Vagina (tissue), 2 donors: ENCODE results near the gene DGKI. TPM values are rescaled to one million over a fixed set of nuclear protein-coding genes. Genes with fewer than 3 reads are reported as not detected.

ENCODE experiments used
- DNase-seq, 2 donors: peaks; one replicate each; pipeline ENCODE4 v3.0.0-alpha.2; 2017; ENCODE audit errors: extremely low spot score in 2 of 2
- H3K27ac ChIP-seq: fragments of 200-600 bp; sonication (generic); one replicate; pipeline ENCODE4 v1.5.1; 2019
- H3K27me3 ChIP-seq: fragments of 200-600 bp; sonication (generic); one replicate; pipeline ENCODE4 v1.5.1; 2019
- H3K36me3 ChIP-seq, 2 donors: fragments of 200-600 bp; sonication (generic); one replicate each; pipeline ENCODE4 v1.5.1; 2017 to 2019
- H3K4me1 ChIP-seq: fragments of 200-600 bp; sonication (generic); one replicate; pipeline ENCODE4 v1.5.1; 2019
- H3K4me3 ChIP-seq, 2 donors: fragments of 200-600 bp; sonication (generic); 1 replicate in 1 of 2; 2 replicates in 1 of 2; pipeline ENCODE4 v1.5.1; 2016 to 2019
- H3K9me3 ChIP-seq: fragments of 200-600 bp; sonication (generic); one replicate; pipeline ENCODE4 v1.5.1; 2019
- CTCF ChIP-seq, 3 experiments: fragments of 450-650 bp in 2 of 3; fragments of 200-600 bp in 1 of 3; sonication (generic) in 1 of 3; IDR thresholded peaks; one replicate each; pipeline ENCODE4 v1.5.1; 2017 to 2019; ENCODE audit warnings: antibody characterized with exemption in 3 of 3, mild to moderate bottlenecking in 2 of 3, moderate library complexity in 2 of 3
- POLR2A ChIP-seq, 2 donors: fragments of 450-650 bp; IDR thresholded peaks; one replicate each; pipeline ENCODE4 v1.6.1; 2017; ENCODE audit warnings: antibody characterized with exemption in 2 of 2, mild to moderate bottlenecking in 2 of 2, moderate library complexity in 2 of 2
- POLR2AphosphoS5 ChIP-seq, 2 donors: sonication (generic); formaldehyde crosslinking; IDR thresholded peaks; one replicate each; pipeline ENCODE4 v1.9.0; 2017; ENCODE audit warnings: antibody characterized with exemption in 2 of 2, mild to moderate bottlenecking in 2 of 2, low read depth in 1 of 2; ENCODE audit not compliant: insufficient read depth in 1 of 2
- intact Hi-C: fragments of 100-400 bp; cut with DNase I; formaldehyde crosslinking; loops from one replicate; pipeline ENCODE4 v1.15.1; 2023
- total RNA-seq: library from RNA; depleted of rRNA; stranded (reverse); fragments of >200 nt; gene quantifications from one replicate; pipeline ENCODE4 v1.2.3, GENCODE V29; 2016

DGKI gene
- total RNA-seq, 1 donor from 2014 or later, result 1.2 TPM

- TF ChIP-seq POLR2A (IDR thresholded peaks at IDR 0.05), result no peak
- no peak for TF ChIP-seq POLR2AphosphoS5 (IDR thresholded peaks at IDR 0.05; ENCODE audit: insufficient read depth in 1 of 2, low read depth in 1 of 2)
- TF ChIP-seq CTCF (IDR thresholded peaks at IDR 0.05), result no peak
- intact Hi-C loops, result no loop called here
- H3K9me3 ChIP-seq, result no peaks in the 10 kb centered on the region
Observed at GRCh38 chr7:137768366-137768765, 78.4 kb downstream of the DGKI start.

GRCh38 chr7:137762334-137762733 is 84.4 kb downstream of the DGKI start:
- intact Hi-C loops, result no loop called here
- Histone ChIP-seq H3K9me3 (no peaks in the 10 kb centered on the region), H3K27me3 (no peaks in the 10 kb centered on the region), H3K27ac (no peak overlapping the region), H3K4me3 (no peak overlapping the region), H3K4me1 (no peaks in the 10 kb centered on the region), H3K36me3 (no peaks in the 10 kb centered on the region)
- no peak for DNase-seq
- TF ChIP-seq POLR2A (IDR thresholded peaks at IDR 0.05) (no peak), POLR2AphosphoS5 (IDR thresholded peaks at IDR 0.05; ENCODE audit: insufficient read depth in 1 of 2, low read depth in 1 of 2) (no peak), CTCF (IDR thresholded peaks at IDR 0.05) (no peak)

More at GRCh38 chr7:137768366-137768765, 78.4 kb downstream of the DGKI start:
- no peaks in the 10 kb centered on the region for H3K4me1 ChIP-seq
- no peak overlapping the region for H3K27ac ChIP-seq
- DNase-seq, result no peak
- H3K27me3 ChIP-seq, result no peaks in the 10 kb centered on the region
- H3K36me3 ChIP-seq, result no peaks in the 10 kb centered on the region
- no peak overlapping the region for H3K4me3 ChIP-seq

GRCh38 chr7:137760111-137760510 is 86.7 kb downstream of the DGKI start:
- no peak overlapping the region for H3K27ac ChIP-seq
- intact Hi-C loops, result no loop called here
- TF ChIP-seq POLR2A (IDR thresholded peaks at IDR 0.05), result no peak
- TF ChIP-seq POLR2AphosphoS5 (IDR thresholded peaks at IDR 0.05; ENCODE audit: insufficient read depth in 1 of 2, low read depth in 1 of 2), result no peak
- TF ChIP-seq CTCF (IDR thresholded peaks at IDR 0.05), result no peak
- no peaks in the 10 kb centered on the region for H3K9me3 ChIP-seq
- DNase-seq, result no peak
- H3K36me3 ChIP-seq, result no peaks in the 10 kb centered on the region
- H3K4me3 ChIP-seq, result no peak overlapping the region
- H3K27me3 ChIP-seq, result no peaks in the 10 kb centered on the region
- no peaks in the 10 kb centered on the region for H3K4me1 ChIP-seq

GRCh38 chr7:137757146-137757925 is 89.4 kb downstream of the DGKI start:
- Histone ChIP-seq H3K27me3 (no peaks in the 10 kb centered on the region), H3K4me1 (no peaks in the 10 kb centered on the region), H3K4me3 (no peak overlapping the region), H3K36me3 (no peaks in the 10 kb centered on the region), H3K9me3 (no peaks in the 10 kb centered on the region), H3K27ac (no peak overlapping the region)
- intact Hi-C loops, result no loop called here
- no peak for DNase-seq
- TF ChIP-seq POLR2AphosphoS5 (IDR thresholded peaks at IDR 0.05; ENCODE audit: insufficient read depth in 1 of 2, low read depth in 1 of 2), result no peak
- TF ChIP-seq POLR2A (IDR thresholded peaks at IDR 0.05), result no peak
- no peak for TF ChIP-seq CTCF (IDR thresholded peaks at IDR 0.05)
